ENCODE results near the gene SPINK1.
"Not testable (repeated sequence)": the region's sequence is repeated elsewhere in the genome, so short reads cannot be mapped to it uniquely, and the experiment has no call there.

SPINK1 gene

GRCh38 chr5:147826361-147826760 is 5.1 kb downstream of the SPINK1 start:
- Histone ChIP-seq H3K36me3 (ENCODE audit: control insufficient read depth in 1 of 2, insufficient read depth in 2 of 2, low read length in 2 of 2) (no peaks in the 10 kb centered on the region), H2AK5ac (ENCODE audit: low read length) (no peak overlapping the region), H3K79me1 (ENCODE audit: low read length) (no peaks in the 10 kb centered on the region), H3K27ac (ENCODE audit: low read depth, low read length) (no peak overlapping the region), H3K9ac (ENCODE audit: low read length) (no peak overlapping the region), H2BK120ac (ENCODE audit: insufficient read depth, low read length, poor library complexity) (no peak overlapping the region), H2BK5ac (ENCODE audit: low read depth, low read length, poor library complexity) (no peak overlapping the region), H3K9me3 (ENCODE audit: insufficient read depth, low read depth, low read length) (no peaks in the 10 kb centered on the region), H3K27me3 (ENCODE audit: insufficient read depth, low read length) (no peaks in the 10 kb centered on the region), H3K79me2 (ENCODE audit: control insufficient read depth, insufficient read depth, low read length, poor library complexity) (no peaks in the 10 kb centered on the region), H3K4me1 (ENCODE audit: control insufficient read depth in 1 of 2, insufficient read depth in 2 of 2, low read length in 2 of 2) (no peaks in the 10 kb centered on the region), H2AFZ (ENCODE audit: insufficient read depth, low read length, poor library complexity) (no peak overlapping the region), H3K4me2 (ENCODE audit: low read length) (no peak overlapping the region), H3K18ac (ENCODE audit: low read length) (no peak overlapping the region), H3K23ac (ENCODE audit: low read length) (no peak overlapping the region), H3K4me3 (ENCODE audit: low read depth, low read length) (no peak overlapping the region), H4K91ac (ENCODE audit: low read depth, low read length) (no peak overlapping the region), H3K4ac (ENCODE audit: low read depth, low read length) (no peak overlapping the region), H3K14ac (ENCODE audit: low read length) (no peak overlapping the region), H4K8ac (ENCODE audit: low read depth, low read length) (no peak overlapping the region), H4K12ac (ENCODE audit: low read depth, low read length) (no peak overlapping the region), H2BK12ac (ENCODE audit: low read length) (no peak overlapping the region)
- DNase-seq = no peak
- no CpG with 5 or more reads among the region's 2 CpGs for WGBS (ENCODE audit: extremely low coverage, insufficient coverage, insufficient read length)

DNA sequence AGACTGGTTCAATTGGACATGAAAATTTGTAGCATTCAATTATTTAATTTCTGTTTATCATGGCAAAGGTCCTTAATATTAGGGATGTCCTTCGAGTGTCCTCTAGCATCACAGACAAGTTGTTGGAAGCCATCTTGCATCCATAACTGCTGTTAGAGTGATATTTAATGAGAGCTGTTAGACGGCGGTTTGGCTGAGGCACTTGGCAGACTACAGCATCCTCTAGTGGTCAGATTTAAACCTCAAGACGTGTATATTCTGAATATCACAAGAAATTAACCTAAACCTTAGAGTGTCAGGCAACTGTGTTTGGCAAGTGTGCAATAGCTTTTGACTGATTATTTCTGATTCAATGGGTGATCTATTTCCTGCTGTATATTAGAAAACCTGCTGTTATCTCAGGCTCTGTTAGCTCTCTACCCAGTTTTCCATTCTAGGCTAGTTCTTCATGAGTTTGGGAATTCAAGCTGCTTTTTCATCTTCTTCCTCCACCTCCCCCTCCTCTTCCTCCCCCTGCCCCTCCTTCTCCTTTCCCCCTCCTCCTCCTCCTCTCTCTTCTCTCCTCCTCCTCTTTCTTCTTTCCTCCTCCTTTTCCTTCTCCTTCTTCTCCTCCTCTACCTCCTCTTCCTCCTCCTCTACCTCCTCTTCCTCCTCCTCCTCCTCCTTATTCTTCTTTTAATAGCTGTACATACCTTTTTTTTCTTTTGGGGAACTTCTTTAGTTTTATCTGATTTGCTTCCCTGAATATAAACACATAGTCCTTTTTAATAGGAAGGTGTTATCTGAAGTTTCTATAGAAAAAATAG is 8.6 kb downstream of the SPINK1 start:
- DNase-seq = peak; percentile 52 to 77
- no peaks in the 10 kb centered on the region for H3K36me3 ChIP-seq (ENCODE audit: control insufficient read depth in 1 of 2, insufficient read depth in 2 of 2, low read length in 2 of 2)
- H4K12ac ChIP-seq (ENCODE audit: low read depth, low read length) = no peak overlapping the region
- no peak overlapping the region for H3K9ac ChIP-seq (ENCODE audit: low read length)
- H2BK5ac ChIP-seq (ENCODE audit: low read depth, low read length, poor library complexity) = no peak overlapping the region
- H3K23ac ChIP-seq (ENCODE audit: low read length) = no peak overlapping the region
- H3K4me3 ChIP-seq (ENCODE audit: low read depth, low read length) = no peak overlapping the region
- no CpG with 5 or more reads among the region's 4 CpGs for whole genome bisulfite sequencing (ENCODE audit: extremely low coverage, insufficient coverage, insufficient read length)
- H3K18ac ChIP-seq (ENCODE audit: low read length) = no peak overlapping the region
- no peak overlapping the region for H3K27ac ChIP-seq (ENCODE audit: low read depth, low read length)
- H2AFZ ChIP-seq (ENCODE audit: insufficient read depth, low read length, poor library complexity) = no peak overlapping the region
- no peak overlapping the region for H4K91ac ChIP-seq (ENCODE audit: low read depth, low read length)
- no peaks in the 10 kb centered on the region for H3K27me3 ChIP-seq (ENCODE audit: insufficient read depth, low read length)
- H3K9me3 ChIP-seq (ENCODE audit: insufficient read depth, low read depth, low read length) = no peaks in the 10 kb centered on the region
- H3K4ac ChIP-seq (ENCODE audit: low read depth, low read length) = no peak overlapping the region
- H3K79me2 ChIP-seq (ENCODE audit: control insufficient read depth, insufficient read depth, low read length, poor library complexity) = no peaks in the 10 kb centered on the region
- no peak overlapping the region for H4K8ac ChIP-seq (ENCODE audit: low read depth, low read length)
- H3K4me2 ChIP-seq (ENCODE audit: low read length) = no peak overlapping the region
- H2BK12ac ChIP-seq (ENCODE audit: low read length) = no peak overlapping the region
- no peak overlapping the region for H3K14ac ChIP-seq (ENCODE audit: low read length)
- H3K4me1 ChIP-seq (ENCODE audit: control insufficient read depth in 1 of 2, insufficient read depth in 2 of 2, low read length in 2 of 2) = no peaks in the 10 kb centered on the region
- H2AK5ac ChIP-seq (ENCODE audit: low read length) = no peak overlapping the region
- H3K79me1 ChIP-seq (ENCODE audit: low read length) = no peaks in the 10 kb centered on the region
- no peak overlapping the region for H2BK120ac ChIP-seq (ENCODE audit: insufficient read depth, low read length, poor library complexity)

DNA sequence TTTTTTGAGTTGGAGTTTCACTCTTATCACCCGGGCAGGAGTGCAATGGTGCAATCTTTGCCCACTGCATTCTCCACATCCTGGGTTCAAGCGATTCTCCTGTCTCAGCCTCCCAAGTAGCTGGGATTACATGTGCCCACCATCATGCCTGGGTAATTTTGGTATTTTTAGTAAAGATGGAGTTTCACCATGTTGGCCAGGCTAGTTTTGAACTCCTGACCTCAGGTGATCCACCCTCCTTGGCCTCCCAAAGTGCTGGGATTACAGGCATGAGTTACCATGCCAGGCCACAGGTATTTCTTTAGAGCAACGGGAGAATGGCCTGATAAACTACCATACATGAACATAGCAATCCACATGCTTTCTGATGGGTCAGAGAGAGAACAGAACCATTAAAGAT is 9.2 kb downstream of the SPINK1 start:
- H4K12ac ChIP-seq (ENCODE audit: low read depth, low read length); H3K79me1 ChIP-seq (ENCODE audit: low read length); H3K9ac ChIP-seq (ENCODE audit: low read length); H3K4me3 ChIP-seq (ENCODE audit: low read depth, low read length); H4K91ac ChIP-seq (ENCODE audit: low read depth, low read length); DNase-seq; H3K4me1 ChIP-seq (ENCODE audit: control insufficient read depth in 1 of 2, insufficient read depth in 2 of 2, low read length in 2 of 2); H3K14ac ChIP-seq (ENCODE audit: low read length); H3K9me3 ChIP-seq (ENCODE audit: insufficient read depth, low read depth, low read length); H3K23ac ChIP-seq (ENCODE audit: low read length); H3K27me3 ChIP-seq (ENCODE audit: insufficient read depth, low read length); H3K18ac ChIP-seq (ENCODE audit: low read length); H3K79me2 ChIP-seq (ENCODE audit: control insufficient read depth, insufficient read depth, low read length, poor library complexity); H2AFZ ChIP-seq (ENCODE audit: insufficient read depth, low read length, poor library complexity); H2BK5ac ChIP-seq (ENCODE audit: low read depth, low read length, poor library complexity); H2BK120ac ChIP-seq (ENCODE audit: insufficient read depth, low read length, poor library complexity); H3K4ac ChIP-seq (ENCODE audit: low read depth, low read length); H2AK5ac ChIP-seq (ENCODE audit: low read length); H3K4me2 ChIP-seq (ENCODE audit: low read length); H4K8ac ChIP-seq (ENCODE audit: low read depth, low read length); H3K27ac ChIP-seq (ENCODE audit: low read depth, low read length); H2BK12ac ChIP-seq (ENCODE audit: low read length); H3K36me3 ChIP-seq (ENCODE audit: control insufficient read depth in 1 of 2, insufficient read depth in 2 of 2, low read length in 2 of 2): not testable (repeated sequence)
- no CpG with 5 or more reads among the region's 3 CpGs for WGBS (ENCODE audit: extremely low coverage, insufficient coverage, insufficient read length)

- H3K4me1 ChIP-seq (ENCODE audit: control insufficient read depth in 1 of 2, insufficient read depth in 2 of 2, low read length in 2 of 2) = no peaks in the 10 kb centered on the region
- H3K79me2 ChIP-seq (ENCODE audit: control insufficient read depth, insufficient read depth, low read length, poor library complexity) = no peaks in the 10 kb centered on the region
- no peaks in the 10 kb centered on the region for H3K27me3 ChIP-seq (ENCODE audit: insufficient read depth, low read length)
- no peak overlapping the region for H2BK120ac ChIP-seq (ENCODE audit: insufficient read depth, low read length, poor library complexity)
- H3K4ac ChIP-seq (ENCODE audit: low read depth, low read length) = no peak overlapping the region
- no peak overlapping the region for H3K18ac ChIP-seq (ENCODE audit: low read length)
- H4K12ac ChIP-seq (ENCODE audit: low read depth, low read length) = no peak overlapping the region
- no peak overlapping the region for H2BK12ac ChIP-seq (ENCODE audit: low read length)
- H3K27ac ChIP-seq (ENCODE audit: low read depth, low read length) = no peak overlapping the region
- H3K4me2 ChIP-seq (ENCODE audit: low read length) = no peak overlapping the region
- no peak overlapping the region for H3K14ac ChIP-seq (ENCODE audit: low read length)
- no peaks in the 10 kb centered on the region for H3K79me1 ChIP-seq (ENCODE audit: low read length)
- DNase-seq = no peak
- no peak overlapping the region for H2AFZ ChIP-seq (ENCODE audit: insufficient read depth, low read length, poor library complexity)
- no peaks in the 10 kb centered on the region for H3K36me3 ChIP-seq (ENCODE audit: control insufficient read depth in 1 of 2, insufficient read depth in 2 of 2, low read length in 2 of 2)
- WGBS (ENCODE audit: extremely low coverage, insufficient coverage, insufficient read length) = no CpG with 5 or more reads among the region's 5 CpGs
- no peak overlapping the region for H3K4me3 ChIP-seq (ENCODE audit: low read depth, low read length)
- H2BK5ac ChIP-seq (ENCODE audit: low read depth, low read length, poor library complexity) = no peak overlapping the region
- no peak overlapping the region for H3K23ac ChIP-seq (ENCODE audit: low read length)
- no peak overlapping the region for H4K8ac ChIP-seq (ENCODE audit: low read depth, low read length)
- H3K9me3 ChIP-seq (ENCODE audit: insufficient read depth, low read depth, low read length) = no peaks in the 10 kb centered on the region
- no peak overlapping the region for H4K91ac ChIP-seq (ENCODE audit: low read depth, low read length)
- no peak overlapping the region for H3K9ac ChIP-seq (ENCODE audit: low read length)
- H2AK5ac ChIP-seq (ENCODE audit: low read length) = no peak overlapping the region
Observed at GRCh38 chr5:147821766-147822165, 9.7 kb downstream of the SPINK1 start.
